Upper lobe of left lung (tissue), 4 donors: Measurements from ENCODE around the gene BOC.

ENCODE experiments used
- POLR2A ChIP-seq, 4 donors: fragments of 450-650 bp; IDR thresholded peaks; one replicate each; pipeline ENCODE4 v1.5.1; 2016 to 2017; ENCODE audit warnings: antibody characterized with exemption in 4 of 4, mild to moderate bottlenecking in 2 of 4
- POLR2AphosphoS5 ChIP-seq, 2 donors: sonication (generic); formaldehyde crosslinking; IDR thresholded peaks; one replicate each; pipeline ENCODE4 v1.5.1; 2017; ENCODE audit warnings: antibody characterized with exemption in 2 of 2
- TF ChIP-seq, protein P1 (sequence below), 6 experiments: fragments of 450-650 bp in 4 of 6; fragments of 200-600 bp in 2 of 6; sonication (generic) in 2 of 6; IDR thresholded peaks; one replicate each; pipeline ENCODE4 v1.5.1; 2016 to 2019; ENCODE audit warnings: antibody characterized with exemption in 6 of 6

DNA sequence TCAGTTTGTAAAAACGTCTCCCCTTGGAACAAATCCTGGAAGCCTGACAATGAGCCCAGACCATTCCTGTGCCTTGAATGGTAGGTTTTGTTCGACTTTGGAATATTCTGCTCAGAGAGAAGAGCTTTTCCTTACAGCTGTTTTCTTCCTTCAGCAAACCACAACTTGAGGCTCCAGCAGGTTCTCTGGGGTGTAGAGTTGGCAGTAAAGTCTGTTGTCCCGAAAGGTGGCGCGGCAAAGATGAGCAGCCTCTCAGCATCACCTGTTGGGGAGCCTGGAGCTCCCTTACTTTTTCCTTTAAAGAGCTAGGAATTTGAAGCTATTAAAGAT, 65.4 kb downstream of the BOC start:
- TF ChIP-seq POLR2AphosphoS5 (IDR thresholded peaks at IDR 0.05) (no peak), POLR2A (IDR thresholded peaks at IDR 0.05) (no peak)
- TF ChIP-seq, protein P1, sequence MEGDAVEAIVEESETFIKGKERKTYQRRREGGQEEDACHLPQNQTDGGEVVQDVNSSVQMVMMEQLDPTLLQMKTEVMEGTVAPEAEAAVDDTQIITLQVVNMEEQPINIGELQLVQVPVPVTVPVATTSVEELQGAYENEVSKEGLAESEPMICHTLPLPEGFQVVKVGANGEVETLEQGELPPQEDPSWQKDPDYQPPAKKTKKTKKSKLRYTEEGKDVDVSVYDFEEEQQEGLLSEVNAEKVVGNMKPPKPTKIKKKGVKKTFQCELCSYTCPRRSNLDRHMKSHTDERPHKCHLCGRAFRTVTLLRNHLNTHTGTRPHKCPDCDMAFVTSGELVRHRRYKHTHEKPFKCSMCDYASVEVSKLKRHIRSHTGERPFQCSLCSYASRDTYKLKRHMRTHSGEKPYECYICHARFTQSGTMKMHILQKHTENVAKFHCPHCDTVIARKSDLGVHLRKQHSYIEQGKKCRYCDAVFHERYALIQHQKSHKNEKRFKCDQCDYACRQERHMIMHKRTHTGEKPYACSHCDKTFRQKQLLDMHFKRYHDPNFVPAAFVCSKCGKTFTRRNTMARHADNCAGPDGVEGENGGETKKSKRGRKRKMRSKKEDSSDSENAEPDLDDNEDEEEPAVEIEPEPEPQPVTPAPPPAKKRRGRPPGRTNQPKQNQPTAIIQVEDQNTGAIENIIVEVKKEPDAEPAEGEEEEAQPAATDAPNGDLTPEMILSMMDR (IDR thresholded peaks at IDR 0.05): no peak
